Nephron (organoid): ENCODE results near the gene LONP2.

Source experiments
- H3K27ac Mint-ChIP-seq, 3 experiments: 2 replicates each; pipeline ENCODE4 v1.8.0; 2020; ENCODE audit warnings: mixed read lengths in 3 of 3, mild to moderate bottlenecking in 2 of 3, moderate library complexity in 1 of 3
- H3K27me3 Mint-ChIP-seq: 2 replicates; pipeline ENCODE4 v1.8.0; 2021; ENCODE audit warnings: low read depth, mild to moderate bottlenecking, moderate library complexity, mixed read lengths
- H3K36me3 Mint-ChIP-seq: 2 replicates; pipeline ENCODE4 v1.8.0; 2020; ENCODE audit warnings: low read depth, mixed read lengths
- H3K4me1 Mint-ChIP-seq: 2 replicates; pipeline ENCODE4 v1.8.0; 2020; ENCODE audit warnings: mixed read lengths
- H3K4me3 Mint-ChIP-seq, 3 experiments: 2 replicates each; pipeline ENCODE4 v1.8.0; 2020; ENCODE audit warnings: mild to moderate bottlenecking in 3 of 3, mixed read lengths in 3 of 3, moderate library complexity in 2 of 3
- H3K9me3 Mint-ChIP-seq: 2 replicates; pipeline ENCODE4 v1.8.0; 2020; ENCODE audit warnings: mixed read lengths
- TF ChIP-seq, protein P1 (sequence below), 3 experiments: fragments of 200-600 bp; sonication (generic); IDR thresholded peaks; one replicate each; pipeline ENCODE4 v1.5.0; 2021; ENCODE audit warnings: antibody characterized with exemption in 3 of 3; ENCODE audit not compliant: unreplicated experiment in 3 of 3

The LONP2 gene

DNA sequence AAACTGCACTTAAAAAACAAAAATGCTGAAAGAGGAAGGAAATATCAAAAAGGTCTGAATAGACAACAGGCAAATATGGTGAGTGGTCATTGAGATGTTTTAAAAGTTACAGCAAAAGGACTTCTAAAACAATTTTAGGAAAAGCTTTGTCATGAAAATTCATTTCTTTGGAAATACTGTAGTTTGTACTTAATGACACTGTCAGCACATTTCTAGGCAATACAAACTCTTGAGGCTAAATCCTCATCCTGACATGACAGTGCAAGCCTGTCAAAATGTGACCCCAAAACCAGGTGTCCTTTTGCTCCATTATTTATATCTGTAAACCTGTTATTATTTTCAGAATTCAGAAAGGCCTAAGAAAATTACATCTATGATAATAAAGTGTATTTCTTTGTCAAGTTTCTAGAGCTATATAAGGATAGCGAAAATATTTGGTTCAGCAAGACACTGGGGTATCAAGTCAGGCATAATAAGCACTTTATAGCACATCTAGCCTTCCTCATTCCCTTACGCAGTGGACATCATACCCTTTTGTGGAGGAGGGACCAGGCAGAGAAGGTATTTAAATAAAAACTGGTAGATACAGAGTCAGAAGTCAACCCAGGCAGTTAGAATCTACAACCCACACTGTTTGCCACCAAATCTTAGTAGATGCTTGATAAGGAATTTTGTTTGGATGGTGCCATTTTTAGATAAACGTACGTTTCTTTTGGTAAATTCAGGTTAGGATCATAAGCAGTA, 112.7 kb downstream of the LONP2 start:
- Mint-ChIP-seq H3K4me3 (no peak overlapping the region), H3K36me3 (peaks cover 56% of the 10 kb centered on the region), H3K4me1 (no peaks in the 10 kb centered on the region), H3K27ac (peak overlapping the region in 1 of 3 experiments; percentile 24), H3K9me3 (no peaks in the 10 kb centered on the region), H3K27me3 (no peaks in the 10 kb centered on the region)
- TF ChIP-seq, protein P1, sequence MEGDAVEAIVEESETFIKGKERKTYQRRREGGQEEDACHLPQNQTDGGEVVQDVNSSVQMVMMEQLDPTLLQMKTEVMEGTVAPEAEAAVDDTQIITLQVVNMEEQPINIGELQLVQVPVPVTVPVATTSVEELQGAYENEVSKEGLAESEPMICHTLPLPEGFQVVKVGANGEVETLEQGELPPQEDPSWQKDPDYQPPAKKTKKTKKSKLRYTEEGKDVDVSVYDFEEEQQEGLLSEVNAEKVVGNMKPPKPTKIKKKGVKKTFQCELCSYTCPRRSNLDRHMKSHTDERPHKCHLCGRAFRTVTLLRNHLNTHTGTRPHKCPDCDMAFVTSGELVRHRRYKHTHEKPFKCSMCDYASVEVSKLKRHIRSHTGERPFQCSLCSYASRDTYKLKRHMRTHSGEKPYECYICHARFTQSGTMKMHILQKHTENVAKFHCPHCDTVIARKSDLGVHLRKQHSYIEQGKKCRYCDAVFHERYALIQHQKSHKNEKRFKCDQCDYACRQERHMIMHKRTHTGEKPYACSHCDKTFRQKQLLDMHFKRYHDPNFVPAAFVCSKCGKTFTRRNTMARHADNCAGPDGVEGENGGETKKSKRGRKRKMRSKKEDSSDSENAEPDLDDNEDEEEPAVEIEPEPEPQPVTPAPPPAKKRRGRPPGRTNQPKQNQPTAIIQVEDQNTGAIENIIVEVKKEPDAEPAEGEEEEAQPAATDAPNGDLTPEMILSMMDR (IDR thresholded peaks at IDR 0.05; ENCODE audit: unreplicated experiment in 3 of 3), result no peak

DNA sequence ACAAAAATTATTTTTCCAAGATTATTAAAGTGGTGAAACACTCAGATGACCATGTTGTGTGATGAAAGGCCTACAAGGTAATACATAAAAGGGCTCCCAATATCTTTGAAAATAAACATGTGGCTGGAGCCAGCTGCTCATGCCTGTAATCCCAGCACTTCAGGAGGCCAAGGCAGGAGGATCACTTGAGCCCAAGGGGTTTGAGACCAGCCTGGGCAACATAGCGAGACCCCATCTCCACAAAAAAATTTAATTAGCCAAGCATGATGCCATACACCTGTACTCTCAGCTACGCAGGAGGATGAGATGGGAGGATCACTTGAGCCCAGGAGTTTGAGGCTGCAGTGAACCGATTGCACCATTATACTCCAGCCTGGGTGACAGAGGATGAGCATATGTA, 114.3 kb downstream of the LONP2 start:
- H3K27ac Mint-ChIP-seq, result no peak overlapping the region
- no peaks in the 10 kb centered on the region for H3K9me3 Mint-ChIP-seq
- TF ChIP-seq, protein P1 (IDR thresholded peaks at IDR 0.05; ENCODE audit: unreplicated experiment in 3 of 3), result no peak
- no peak overlapping the region for H3K4me3 Mint-ChIP-seq
- H3K27me3 Mint-ChIP-seq, result no peaks in the 10 kb centered on the region
- H3K4me1 Mint-ChIP-seq, result peaks cover 12% of the 10 kb centered on the region
- peaks cover 56% of the 10 kb centered on the region for H3K36me3 Mint-ChIP-seq

- H3K4me3 Mint-ChIP-seq, result no peak overlapping the region
- TF ChIP-seq, protein P1 (IDR thresholded peaks at IDR 0.05; ENCODE audit: unreplicated experiment in 3 of 3), result no peak
- peaks cover 46% of the 10 kb centered on the region for H3K36me3 Mint-ChIP-seq
- no peaks in the 10 kb centered on the region for H3K27me3 Mint-ChIP-seq
- no peak overlapping the region for H3K27ac Mint-ChIP-seq
- H3K9me3 Mint-ChIP-seq, result no peaks in the 10 kb centered on the region
- H3K4me1 Mint-ChIP-seq, result peaks cover 20% of the 10 kb centered on the region
These were observed 115.9 kb downstream of the LONP2 start for GRCh38 chr16:48359983-48360382.

GRCh38 chr16:48361012-48361411, 116.9 kb downstream of the LONP2 start:
- Mint-ChIP-seq H3K9me3 (no peaks in the 10 kb centered on the region), H3K36me3 (peaks cover 35% of the 10 kb centered on the region), H3K4me1 (peaks cover 29% of the 10 kb centered on the region), H3K27me3 (no peaks in the 10 kb centered on the region), H3K4me3 (no peak overlapping the region), H3K27ac (peak overlapping the region in 1 of 3 experiments; percentile 28)
- TF ChIP-seq, protein P1 (IDR thresholded peaks at IDR 0.05; ENCODE audit: unreplicated experiment in 3 of 3), result no peak

DNA sequence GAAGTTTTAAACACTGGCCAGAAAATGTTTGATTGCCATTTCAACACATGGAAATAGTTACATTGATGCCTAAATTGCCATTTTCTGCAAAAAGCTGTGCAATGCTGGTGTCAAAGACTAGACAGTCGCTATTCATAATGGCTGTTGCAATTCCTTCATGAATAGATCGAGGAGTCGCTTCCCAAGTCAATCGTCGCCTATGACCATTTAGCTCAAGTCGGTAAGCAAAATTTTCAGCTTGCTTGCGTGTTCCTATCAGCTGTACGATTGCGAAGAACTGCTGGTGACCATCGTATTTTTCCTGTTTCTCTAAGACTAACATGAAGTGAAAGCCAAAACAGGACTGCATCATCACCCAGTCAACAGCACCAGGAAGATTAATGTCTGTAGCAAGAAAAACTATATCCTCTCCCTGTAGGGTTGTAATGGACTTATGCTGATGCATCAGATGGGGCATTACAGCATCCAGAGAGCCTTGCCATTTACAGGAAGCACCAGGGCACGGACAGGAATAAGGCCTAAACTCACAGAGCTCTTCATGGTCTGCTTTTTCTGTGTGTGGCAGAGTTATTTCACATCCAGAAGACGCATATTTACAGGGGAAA, 117.5 kb downstream of the LONP2 start:
- Mint-ChIP-seq H3K36me3 (peaks cover 31% of the 10 kb centered on the region), H3K9me3 (no peaks in the 10 kb centered on the region), H3K4me1 (peaks cover 35% of the 10 kb centered on the region), H3K27me3 (no peaks in the 10 kb centered on the region), H3K4me3 (no peak overlapping the region), H3K27ac (no peak overlapping the region)
- TF ChIP-seq, protein P1 (IDR thresholded peaks at IDR 0.05; ENCODE audit: unreplicated experiment in 3 of 3), result no peak
